WTC11 (cell line): ENCODE data around the gene GCAT.

Experiments used
- ESRRA ChIP-seq: sonication (generic); formaldehyde crosslinking; IDR thresholded peaks from 2 replicates; pipeline ENCODE4 v1.8.1; 2022; ENCODE audit warnings: mild to moderate bottlenecking, missing genetic modification reagents, borderline replicate concordance
- SP1 ChIP-seq: sonication (generic); formaldehyde crosslinking; conservative IDR thresholded peaks from 2 replicates; pipeline ENCODE4 v1.8.1; 2022; ENCODE audit warnings: missing genetic modification reagents
- ZBTB21 ChIP-seq: sonication (generic); formaldehyde crosslinking; IDR thresholded peaks from 2 replicates; pipeline ENCODE4 v1.8.1; 2023; ENCODE audit warnings: mild to moderate bottlenecking, missing genetic modification reagents, borderline replicate concordance
- TF ChIP-seq, protein P1 (sequence below): fragments of 200-600 bp; IDR thresholded peaks from 2 replicates; pipeline ENCODE4 v1.8.0; 2022; ENCODE audit warnings: antibody characterized with exemption

DNA sequence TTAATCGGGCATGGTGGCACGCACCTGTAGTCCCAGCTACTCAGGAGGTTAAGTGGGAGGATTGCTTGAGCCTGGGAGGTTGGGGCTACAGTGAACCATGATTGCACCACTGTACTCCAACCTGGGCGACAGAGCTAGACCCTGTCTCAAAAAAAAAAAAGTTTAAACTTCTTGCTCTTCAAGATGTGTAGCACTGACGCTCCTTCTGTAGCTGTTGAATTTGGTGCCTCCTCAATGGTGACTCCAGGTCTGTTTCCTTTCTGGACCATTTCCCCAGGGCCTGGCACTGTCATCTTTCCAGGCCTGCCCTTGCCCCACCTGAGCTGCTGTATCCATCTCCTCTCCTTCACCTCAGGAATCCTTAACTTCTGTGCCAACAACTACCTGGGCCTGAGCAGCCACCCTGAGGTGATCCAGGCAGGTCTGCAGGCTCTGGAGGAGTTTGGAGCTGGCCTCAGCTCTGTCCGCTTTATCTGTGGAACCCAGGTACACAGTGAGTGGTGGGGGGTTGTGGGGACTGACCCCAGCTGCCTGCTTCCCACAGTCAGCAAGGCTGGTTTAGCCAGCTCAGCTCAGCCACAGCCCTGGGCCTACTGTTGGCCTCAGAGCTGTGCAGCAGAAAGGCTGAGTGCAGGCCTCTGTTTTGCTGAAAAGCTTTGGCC, 2.1 kb downstream of the GCAT start:
- TF ChIP-seq, protein P1, sequence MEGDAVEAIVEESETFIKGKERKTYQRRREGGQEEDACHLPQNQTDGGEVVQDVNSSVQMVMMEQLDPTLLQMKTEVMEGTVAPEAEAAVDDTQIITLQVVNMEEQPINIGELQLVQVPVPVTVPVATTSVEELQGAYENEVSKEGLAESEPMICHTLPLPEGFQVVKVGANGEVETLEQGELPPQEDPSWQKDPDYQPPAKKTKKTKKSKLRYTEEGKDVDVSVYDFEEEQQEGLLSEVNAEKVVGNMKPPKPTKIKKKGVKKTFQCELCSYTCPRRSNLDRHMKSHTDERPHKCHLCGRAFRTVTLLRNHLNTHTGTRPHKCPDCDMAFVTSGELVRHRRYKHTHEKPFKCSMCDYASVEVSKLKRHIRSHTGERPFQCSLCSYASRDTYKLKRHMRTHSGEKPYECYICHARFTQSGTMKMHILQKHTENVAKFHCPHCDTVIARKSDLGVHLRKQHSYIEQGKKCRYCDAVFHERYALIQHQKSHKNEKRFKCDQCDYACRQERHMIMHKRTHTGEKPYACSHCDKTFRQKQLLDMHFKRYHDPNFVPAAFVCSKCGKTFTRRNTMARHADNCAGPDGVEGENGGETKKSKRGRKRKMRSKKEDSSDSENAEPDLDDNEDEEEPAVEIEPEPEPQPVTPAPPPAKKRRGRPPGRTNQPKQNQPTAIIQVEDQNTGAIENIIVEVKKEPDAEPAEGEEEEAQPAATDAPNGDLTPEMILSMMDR, result no peak
- TF ChIP-seq SP1 (CRISPR knock-in tag), result no peak
- TF ChIP-seq ZBTB21 (CRISPR knock-in tag), result no peak
- TF ChIP-seq ESRRA, result no peak
